HT1080 (cell line): ENCODE measurements around the gene PCAT7. TPM values are rescaled to one million over a fixed set of nuclear protein-coding genes. Genes with fewer than 3 reads are reported as not detected.
"Not testable (repeated sequence)": the region's sequence is repeated elsewhere in the genome, so short reads cannot be mapped to it uniquely, and the experiment has no call there.

ENCODE experiments used
- DNase-seq: peaks from one replicate; pipeline ENCODE4 v3.0.0-alpha.2; 2015; ENCODE audit warnings: low read depth
- total RNA-seq: library from RNA; depleted of rRNA; stranded (reverse); fragments of >200 nt; shearing (Covaris generic); gene quantifications from 2 replicates; pipeline ENCODE4 v1.2.3, GENCODE V29; 2014

PCAT7 gene
- total RNA-seq, 1 experiment from 2014 or later, result 1.1 TPM

DNA sequence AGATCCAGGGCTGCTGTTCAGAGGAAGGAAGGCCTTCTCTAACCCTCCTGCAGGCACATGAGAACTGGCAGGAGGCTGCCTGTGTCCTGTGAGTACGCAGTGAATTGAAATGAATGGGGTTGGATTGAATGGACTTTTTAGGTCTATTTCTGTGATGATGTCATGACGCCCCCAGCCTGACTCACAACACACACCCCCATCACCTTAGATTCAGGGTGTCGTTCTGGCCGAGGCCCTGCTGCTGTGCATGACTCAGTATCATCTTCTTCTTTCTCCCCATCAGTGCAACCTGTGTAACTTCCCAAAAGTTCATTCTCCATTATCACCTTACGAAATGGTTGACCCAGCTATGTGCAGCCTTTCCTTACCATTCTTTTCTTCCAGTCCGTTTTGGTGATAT lies 5.4 kb downstream of the PCAT7 start:
- DNase-seq, result no peak

DNA sequence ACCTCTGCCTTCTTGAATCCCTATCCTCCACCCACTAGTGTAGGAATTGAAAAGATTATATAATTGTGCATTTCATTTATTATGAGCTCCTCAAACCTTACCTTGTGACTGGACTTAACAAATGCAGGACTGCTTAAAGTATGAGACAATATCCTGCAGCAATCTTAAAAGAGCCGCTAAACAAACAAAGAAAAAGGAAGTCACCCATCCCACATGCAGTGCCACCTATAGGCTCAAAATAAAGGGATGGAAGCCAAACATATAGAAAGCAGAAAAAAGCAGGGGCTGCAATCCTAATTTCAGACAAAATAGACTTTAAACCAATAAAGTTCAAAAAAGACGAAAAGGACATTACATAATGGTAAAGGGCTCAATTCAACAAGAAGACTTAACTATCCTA lies 8.7 kb downstream of the PCAT7 start:
- no peak for DNase-seq

GRCh38 chr9:94564279-94564678 lies 9.4 kb downstream of the PCAT7 start:
- not testable (repeated sequence) for DNase-seq

GRCh38 chr9:94566550-94566949 lies 11.7 kb downstream of the PCAT7 start:
- no peak for DNase-seq

DNA sequence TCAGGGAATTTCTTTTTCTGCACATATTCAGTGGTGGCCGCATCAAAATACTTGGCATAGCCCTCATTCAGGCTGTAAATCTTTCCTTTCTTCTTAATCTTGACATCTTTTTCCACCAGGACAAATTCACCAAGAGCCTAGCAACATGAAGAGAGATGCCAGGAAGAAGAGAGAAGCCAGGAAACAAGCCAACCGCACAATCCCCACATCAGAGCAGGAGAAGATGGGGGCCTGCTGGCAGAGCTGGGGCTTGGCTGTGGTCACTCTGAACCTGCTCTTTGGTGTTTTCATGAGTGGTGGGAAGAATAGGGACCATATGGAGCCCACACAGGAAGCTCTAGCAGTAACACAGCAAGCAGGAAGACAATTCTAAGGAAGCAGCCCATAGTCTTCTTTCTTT lies 12.4 kb downstream of the PCAT7 start:
- DNase-seq, result no peak

DNA sequence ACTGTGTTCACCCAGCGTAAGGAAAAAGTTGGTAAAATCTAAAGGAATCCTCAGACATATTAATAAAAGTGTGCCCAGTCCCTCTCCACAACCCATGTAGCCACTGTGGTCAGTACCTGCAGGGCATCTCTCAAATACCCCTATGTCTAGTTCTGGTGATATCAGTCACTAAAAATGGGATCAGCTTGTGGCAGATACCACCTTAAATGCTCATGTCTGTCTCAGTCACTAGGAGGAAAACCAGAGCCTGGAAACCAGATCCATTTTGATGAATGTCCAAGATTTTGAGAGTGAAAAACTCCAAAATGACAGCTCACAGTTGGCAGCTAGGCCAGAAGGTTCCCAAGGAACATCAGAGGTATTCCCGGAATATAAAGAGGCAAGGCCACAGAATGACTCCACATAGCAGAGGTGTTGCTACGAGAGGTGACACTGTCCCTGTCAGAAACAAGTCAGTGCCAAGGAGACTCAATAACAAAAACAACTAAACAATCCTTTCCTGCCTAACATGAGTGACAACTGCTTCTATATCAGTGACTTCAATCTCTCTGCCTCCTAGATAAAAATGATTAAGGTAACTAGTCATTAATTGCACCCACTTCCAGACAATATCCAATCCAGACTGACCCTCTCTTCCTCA lies 13.5 kb downstream of the PCAT7 start:
- DNase-seq, result no peak

DNA sequence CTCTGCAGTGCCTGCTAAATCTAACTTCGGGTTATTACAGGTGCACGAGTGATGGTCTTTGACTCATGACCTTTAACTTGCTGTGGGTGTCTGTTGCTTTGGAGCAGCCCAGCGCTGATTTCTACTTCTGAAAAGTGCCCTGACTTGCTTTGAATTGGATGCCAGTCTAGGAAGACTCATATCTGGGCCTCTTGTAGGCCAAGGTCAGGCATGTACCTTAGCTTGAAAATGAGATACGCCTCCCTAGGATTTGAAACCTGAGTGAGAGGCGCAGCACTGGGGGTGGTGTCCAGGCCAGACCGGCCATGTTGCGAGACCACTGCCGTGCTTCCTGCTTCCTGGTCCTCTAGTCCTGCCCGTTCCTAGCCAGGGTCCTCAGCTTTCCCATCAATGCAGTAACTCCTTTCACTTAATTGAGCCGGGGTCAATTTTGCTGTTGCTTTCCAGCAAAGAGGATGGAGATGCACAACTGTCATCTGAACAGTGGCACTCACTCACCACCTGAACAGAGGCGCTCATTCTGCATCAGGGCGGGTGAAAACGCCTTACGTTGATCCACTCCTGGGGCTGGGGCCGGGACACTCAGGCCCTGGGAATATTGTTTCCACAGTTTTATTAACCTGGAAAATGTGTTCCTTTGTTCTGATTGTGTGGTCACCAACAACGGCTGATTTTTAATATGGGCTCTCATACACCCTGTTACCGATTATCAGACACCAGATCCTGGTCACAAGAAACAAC lies 14.3 kb downstream of the PCAT7 start:
- no peak for DNase-seq

DNA sequence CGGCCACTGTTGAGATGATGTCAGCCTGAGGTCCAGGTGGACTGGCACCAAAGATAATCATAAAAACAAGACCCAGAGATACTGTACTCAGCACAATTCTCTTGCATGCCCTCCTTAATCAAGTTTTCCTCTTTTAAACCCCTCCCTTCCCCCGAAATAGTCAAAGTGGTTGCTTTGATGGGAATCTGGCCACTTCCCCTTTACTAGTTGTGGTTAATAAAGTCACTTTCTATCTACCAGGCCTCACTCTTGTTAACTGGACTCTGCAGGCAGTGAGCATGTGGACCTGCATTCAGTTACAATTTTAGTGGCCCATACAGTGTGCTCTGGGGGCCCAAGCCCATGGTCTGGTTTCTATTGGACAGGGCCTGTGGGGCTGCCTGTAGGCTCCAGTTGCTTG lies 21.2 kb downstream of the PCAT7 start:
- DNase-seq, result no peak

- DNase-seq, result no peak
Measured at GRCh38 chr9:94577036-94577435, 22.2 kb downstream of the PCAT7 start.

GRCh38 chr9:94577571-94577970 lies 22.7 kb downstream of the PCAT7 start:
- DNase-seq, result no peak

- peak; percentile 24 for DNase-seq
Measured at GRCh38 chr9:94581728-94582127, 26.8 kb downstream of the PCAT7 start.

DNA sequence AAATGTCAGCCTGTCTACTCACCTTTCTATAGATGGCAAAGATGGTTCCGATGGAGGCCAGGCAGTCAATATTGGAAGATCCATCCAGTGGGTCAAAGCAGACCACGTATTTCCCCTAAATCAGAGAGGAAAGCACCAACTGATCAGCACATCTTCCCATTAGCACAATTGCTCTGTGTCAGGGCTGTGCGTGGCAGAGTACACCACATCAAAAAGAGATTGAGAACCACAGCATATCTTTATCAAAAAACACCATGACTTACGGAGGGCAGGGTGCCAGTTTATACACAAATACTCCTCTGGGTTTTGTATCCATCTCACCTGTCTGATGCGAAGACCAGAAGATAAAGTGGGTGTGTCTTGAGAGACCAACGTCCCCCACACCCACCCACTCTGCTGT lies 29.7 kb downstream of the PCAT7 start:
- DNase-seq, result no peak

GRCh38 chr9:94586316-94586715 lies 31.4 kb downstream of the PCAT7 start:
- DNase-seq, result no peak

DNA sequence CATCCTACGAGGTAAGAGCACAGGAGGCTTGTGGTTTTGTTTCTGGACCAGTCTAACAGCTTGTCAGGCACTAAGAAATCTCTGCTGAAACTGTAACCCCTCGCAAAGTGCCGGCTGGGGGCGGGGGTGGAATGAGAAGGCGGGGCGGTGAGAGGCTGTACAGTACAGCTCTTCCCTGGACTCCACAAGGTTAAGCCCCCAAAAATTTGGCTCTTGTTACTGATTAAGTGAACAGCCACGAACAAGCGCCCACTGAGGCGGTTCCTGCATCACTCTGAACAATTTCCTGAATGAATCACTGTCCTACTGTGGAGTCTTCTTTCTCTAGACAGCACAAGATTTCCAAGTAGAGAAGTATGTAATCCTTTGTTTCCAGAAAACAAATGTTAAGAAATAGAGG lies 31.9 kb downstream of the PCAT7 start:
- DNase-seq, result peak; percentile 78

DNA sequence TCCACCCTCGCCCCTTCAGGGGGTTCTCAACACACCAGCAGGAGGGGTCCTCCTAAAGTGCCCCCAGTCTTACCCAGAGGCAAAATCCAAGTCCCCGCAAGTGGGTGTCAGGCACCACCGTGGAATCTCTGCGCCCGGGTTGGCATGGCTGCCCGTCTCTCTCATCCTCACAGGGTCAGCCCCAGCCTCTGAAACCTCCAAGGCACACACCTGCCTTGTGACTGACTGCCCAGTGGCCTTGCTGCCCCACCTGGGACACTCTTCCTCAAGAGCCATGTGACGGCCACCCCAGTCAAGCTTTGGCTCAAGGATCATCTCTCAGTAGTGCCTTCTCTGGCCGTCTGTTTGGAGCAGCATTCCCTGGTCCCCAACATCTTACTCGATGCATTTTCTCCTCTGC lies 33.8 kb downstream of the PCAT7 start:
- no peak for DNase-seq

GRCh38 chr9:94591046-94591545 lies 36.2 kb downstream of the PCAT7 start:
- not testable (repeated sequence) for DNase-seq

GRCh38 chr9:94591876-94592275 lies 37.0 kb downstream of the PCAT7 start:
- DNase-seq, result no peak

DNA sequence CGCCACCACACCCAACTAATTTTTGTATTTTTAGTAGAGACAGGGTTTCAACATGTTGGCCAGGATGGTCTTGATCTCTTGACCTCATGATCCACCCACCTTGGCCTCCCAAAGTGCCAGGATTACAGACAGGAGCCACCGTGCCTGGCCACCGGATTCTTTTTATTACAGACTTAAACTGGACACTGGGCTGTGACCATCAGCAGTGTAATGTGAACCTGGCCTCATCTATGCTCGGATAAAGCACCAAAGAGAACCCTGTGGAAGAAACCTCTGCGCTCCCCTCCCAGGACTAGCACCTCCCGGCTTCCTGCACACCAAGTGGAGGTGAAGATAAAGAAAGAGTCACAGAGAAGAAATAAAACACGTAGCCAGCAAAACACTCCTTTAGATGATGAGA lies 37.8 kb downstream of the PCAT7 start:
- DNase-seq, result not testable (repeated sequence)

DNA sequence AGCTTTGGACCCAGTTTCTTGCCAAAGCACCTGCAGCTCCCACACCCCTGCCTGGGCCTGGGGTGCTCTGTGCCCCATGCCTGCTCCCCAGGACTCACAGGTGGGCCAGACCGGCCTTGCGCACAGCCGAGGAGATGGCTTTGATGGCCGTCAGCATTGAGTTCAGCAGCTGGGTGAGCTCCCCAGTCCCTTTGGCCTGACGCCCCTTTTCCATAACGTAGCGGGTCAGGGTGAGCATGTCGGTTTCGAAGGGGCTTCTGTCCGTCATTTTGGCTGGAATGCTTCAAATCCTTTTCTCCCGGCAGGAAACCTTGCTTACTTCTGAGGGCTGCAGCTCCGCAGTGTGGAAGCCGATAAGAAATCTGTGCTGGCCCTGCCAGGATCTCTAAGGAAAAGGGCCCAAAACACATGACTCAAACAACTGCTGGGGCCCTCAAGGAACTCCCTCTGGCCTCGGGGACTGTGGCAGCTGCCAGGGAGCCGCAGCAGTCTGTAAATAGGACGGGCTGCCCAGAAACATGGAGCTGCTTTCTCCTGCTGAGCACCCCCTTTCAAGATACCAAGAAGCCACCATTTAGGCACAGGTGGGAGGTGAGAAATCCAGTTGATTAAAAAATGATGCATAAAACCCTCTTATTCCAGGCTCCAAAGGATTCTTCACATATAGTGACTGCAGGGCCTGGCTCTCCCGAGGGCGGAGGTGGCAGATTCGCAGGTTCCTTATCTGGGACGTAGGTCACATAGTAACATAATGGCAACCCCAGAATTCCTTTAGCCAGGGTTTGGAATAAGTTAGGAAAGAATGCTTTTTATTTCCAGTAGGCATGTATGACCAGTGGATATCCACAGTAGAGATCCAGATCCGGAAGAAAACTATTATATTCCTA lies 38.8 kb downstream of the PCAT7 start, which contains the start of gene FBP2:
Gene FBP2 (minus strand): TSS at position 366 of the 887 bp plus-strand sequence. CDS start 98 bp downstream, at position 268.
- no peak for DNase-seq

DNA sequence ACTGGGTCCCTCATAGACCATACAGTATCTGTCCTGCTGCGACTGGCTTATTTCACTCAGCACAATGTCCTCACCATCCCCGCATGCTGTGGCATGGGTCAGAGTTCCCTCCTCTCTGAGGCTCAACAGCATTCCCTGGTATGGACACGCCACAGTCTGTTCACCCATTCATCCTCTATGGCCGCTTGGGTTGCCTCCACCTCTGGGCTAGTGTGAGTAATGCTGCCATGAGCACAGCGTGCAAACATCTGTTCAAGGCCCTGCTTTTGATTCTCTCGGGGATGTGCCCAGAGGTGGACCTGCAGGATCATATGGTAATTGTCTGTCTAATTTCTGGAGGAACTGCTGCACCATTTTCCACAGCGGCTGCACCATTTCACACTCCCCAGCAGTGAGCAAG lies 44.2 kb downstream of the PCAT7 start:
- no peak for DNase-seq

GRCh38 chr9:94600258-94600657 lies 45.4 kb downstream of the PCAT7 start:
- DNase-seq, result no peak

GRCh38 chr9:94600715-94601114 lies 45.8 kb downstream of the PCAT7 start:
- no peak for DNase-seq
